Measurements from ENCODE around the gene GAGE12J. TPM values are rescaled to one million over a fixed set of nuclear protein-coding genes. Genes with fewer than 3 reads are reported as not detected.
A peak's percentile ranks its signal among the peaks of the same experiment; 100 is the strongest.

The GAGE12J gene
- total and polyA plus RNA-seq, 8 donors = not detected

DNA sequence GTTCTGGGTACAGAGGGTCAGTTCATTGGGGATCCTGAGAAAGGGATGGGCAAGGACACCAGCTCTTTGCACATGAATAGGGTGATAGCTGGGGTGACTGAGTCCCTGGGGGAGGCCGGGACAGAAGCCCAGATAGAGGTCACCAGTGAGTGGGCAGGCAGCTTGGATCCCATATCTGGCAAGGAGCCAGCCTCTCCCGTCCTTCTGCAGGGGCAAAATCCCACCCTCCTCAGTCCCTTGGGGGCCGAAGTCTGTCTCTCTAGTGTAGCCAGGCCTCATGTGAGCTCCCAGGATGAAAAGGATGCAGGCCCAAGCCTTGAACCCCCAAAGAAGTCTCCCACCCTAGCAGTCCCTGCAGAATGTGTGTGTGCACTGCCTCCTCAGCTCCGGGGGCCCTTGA lies 35.3 kb upstream of the GAGE12J start:
- DNase-seq (no peak), ATAC-seq (no peak), FAIRE-seq (no peak)
- Histone ChIP-seq H3K4me3 (no peak overlapping the region), H3K27me3 (peaks cover 0 to 6% (median 0%) of the 10 kb centered on the region in 4 donors), H3K9me3 (no peaks in the 10 kb centered on the region), H3K36me3 (no peaks in the 10 kb centered on the region), H3K4me1 (no peaks in the 10 kb centered on the region), H3K27ac (no peak overlapping the region)
- TF ChIP-seq, protein P1, sequence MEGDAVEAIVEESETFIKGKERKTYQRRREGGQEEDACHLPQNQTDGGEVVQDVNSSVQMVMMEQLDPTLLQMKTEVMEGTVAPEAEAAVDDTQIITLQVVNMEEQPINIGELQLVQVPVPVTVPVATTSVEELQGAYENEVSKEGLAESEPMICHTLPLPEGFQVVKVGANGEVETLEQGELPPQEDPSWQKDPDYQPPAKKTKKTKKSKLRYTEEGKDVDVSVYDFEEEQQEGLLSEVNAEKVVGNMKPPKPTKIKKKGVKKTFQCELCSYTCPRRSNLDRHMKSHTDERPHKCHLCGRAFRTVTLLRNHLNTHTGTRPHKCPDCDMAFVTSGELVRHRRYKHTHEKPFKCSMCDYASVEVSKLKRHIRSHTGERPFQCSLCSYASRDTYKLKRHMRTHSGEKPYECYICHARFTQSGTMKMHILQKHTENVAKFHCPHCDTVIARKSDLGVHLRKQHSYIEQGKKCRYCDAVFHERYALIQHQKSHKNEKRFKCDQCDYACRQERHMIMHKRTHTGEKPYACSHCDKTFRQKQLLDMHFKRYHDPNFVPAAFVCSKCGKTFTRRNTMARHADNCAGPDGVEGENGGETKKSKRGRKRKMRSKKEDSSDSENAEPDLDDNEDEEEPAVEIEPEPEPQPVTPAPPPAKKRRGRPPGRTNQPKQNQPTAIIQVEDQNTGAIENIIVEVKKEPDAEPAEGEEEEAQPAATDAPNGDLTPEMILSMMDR (IDR thresholded peaks at IDR 0.05) = no peak
- 48 to 64% methylated on average over 4 of the region's 4 CpGs for WGBS, 2 donors
- intact Hi-C loops (cut with DNase I) = no loop called here

DNA sequence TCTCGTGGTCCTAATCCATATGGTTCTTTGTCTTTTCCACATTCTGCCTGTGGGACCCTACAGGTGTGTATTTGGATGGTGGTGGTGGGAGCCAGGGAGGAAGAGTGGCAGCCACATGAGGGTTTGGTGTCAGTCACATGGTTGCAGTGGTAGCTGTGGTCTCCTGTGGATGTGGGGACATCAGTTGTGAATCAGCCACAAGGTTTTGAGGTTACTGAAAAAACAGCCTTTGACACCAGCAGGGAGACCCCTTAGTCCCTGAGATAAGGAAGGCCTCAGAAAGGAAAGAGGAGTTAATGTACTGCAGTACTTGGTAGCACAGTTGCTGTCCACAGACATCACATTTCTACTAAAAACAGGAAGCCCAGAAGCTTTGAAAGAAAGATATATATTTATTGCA lies 34.2 kb upstream of the GAGE12J start:
- H3K36me3 ChIP-seq = no peaks in the 10 kb centered on the region
- WGBS, 2 donors = 60 to 80% methylated on average over 1 of the region's 1 CpG
- H3K27me3 ChIP-seq = peaks cover 0 to 6% (median 0%) of the 10 kb centered on the region in 4 donors
- no peak overlapping the region for H3K27ac ChIP-seq
- no peak for DNase-seq
- no peaks in the 10 kb centered on the region for H3K9me3 ChIP-seq
- no peaks in the 10 kb centered on the region for H3K4me1 ChIP-seq
- intact Hi-C loops (cut with DNase I) = no loop called here
- no peak for ATAC-seq
- no peak overlapping the region for H3K4me3 ChIP-seq
- no peak for FAIRE-seq
- TF ChIP-seq, protein P1 (IDR thresholded peaks at IDR 0.05) = no peak

DNA sequence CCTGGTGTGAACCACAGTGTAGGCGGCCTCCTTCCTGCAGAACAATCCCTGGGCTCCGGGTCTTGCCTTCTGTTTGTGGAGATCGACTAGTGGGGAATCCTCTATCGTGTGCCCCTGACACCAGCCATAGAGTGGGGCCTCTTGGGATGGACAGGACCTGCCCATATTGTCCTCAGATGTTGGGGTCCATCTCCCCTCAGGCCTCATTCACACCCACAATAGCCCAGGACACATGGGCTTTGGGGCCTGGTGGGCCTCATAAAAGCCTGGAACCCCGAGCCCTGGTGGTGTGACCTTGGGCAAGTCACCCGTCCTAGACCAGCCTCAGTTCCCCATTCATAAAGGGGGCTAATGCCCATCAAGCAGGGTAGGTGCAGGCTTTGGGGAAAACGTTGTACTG lies 31.6 kb upstream of the GAGE12J start:
- ATAC-seq (no peak), FAIRE-seq (no peak), DNase-seq (no peak)
- Histone ChIP-seq H3K27me3 (peaks cover 0 to 6% (median 0%) of the 10 kb centered on the region in 4 donors), H3K27ac (no peak overlapping the region), H3K4me3 (no peak overlapping the region), H3K4me1 (no peaks in the 10 kb centered on the region), H3K9me3 (no peaks in the 10 kb centered on the region), H3K36me3 (no peaks in the 10 kb centered on the region)
- TF ChIP-seq, protein P1 (IDR thresholded peaks at IDR 0.05) = no peak
- intact Hi-C loops (cut with DNase I) = no loop called here
- 48 to 56% methylated on average over 7 of the region's 7 CpGs for WGBS, 2 donors

DNA sequence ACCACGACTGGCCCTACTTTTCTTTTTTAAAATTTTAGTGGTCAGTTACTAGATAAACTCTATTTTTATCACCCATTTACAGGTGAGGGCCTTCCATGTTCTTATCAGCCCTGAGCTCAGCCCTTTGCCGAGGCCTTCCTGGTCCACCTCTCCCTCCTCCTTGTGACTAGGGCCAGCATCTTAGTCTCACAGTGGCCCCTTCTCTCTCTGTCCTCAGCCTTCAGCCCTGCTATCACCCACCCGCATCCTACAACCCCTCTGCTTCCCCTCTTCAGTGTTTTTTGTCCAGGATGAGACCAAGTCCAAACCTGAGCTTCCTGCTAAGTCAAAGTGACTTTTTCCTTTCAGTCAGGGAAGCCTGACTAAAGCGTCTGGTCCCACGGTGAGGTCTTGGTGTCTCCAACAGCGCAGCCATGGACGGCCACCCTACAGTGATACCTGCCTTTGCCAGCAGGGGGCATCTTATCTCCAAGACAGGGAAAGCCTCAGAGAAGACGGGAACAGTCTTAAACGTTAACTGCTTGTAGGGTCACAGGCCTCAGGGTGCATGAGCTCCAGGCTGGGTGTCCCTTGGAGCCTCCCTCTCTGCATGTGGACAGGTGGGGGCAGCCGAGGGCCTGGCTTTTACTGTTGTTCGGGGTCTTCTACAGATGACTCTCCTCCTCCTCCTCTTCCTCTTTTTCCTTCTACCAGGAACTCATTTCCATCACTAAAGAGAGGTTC lies 30.1 kb upstream of the GAGE12J start:
- WGBS, 2 donors = 13 to 24% methylated on average over 11 of the region's 11 CpGs
- ATAC-seq = peak; percentile 77 to 90 (median 88)
- H3K27ac ChIP-seq = no peak overlapping the region
- TF ChIP-seq, protein P1 (IDR thresholded peaks at IDR 0.05) = peak; percentile 41 to 66 (median 56)
- no peaks in the 10 kb centered on the region for H3K9me3 ChIP-seq
- peak in 5 of 6 donors; percentile 27 to 84 (median 65) for DNase-seq
- H3K4me1 ChIP-seq = no peaks in the 10 kb centered on the region
- intact Hi-C loops (cut with DNase I) = no loop called here
- H3K27me3 ChIP-seq = peaks cover 0 to 4% (median 0%) of the 10 kb centered on the region in 4 donors
- no peaks in the 10 kb centered on the region for H3K36me3 ChIP-seq
- H3K4me3 ChIP-seq = no peak overlapping the region
- no peak for FAIRE-seq

Data from pancreas (tissue), 10 donors.